HG03460 (cell line): ENCODE results near the gene RAB5B.
A peak's percentile ranks its signal among the peaks of the same experiment; 100 is the strongest.
"Not testable (repeated sequence)": the region's sequence is repeated elsewhere in the genome, so short reads cannot be mapped to it uniquely, and the experiment has no call there.

Experiments
- ATAC-seq: cut with Tn5 transposase; IDR thresholded peaks from one replicate; pipeline ENCODE4 v1.9.1; 2021; ENCODE audit not compliant: unreplicated experiment

The RAB5B gene

GRCh38 chr12:55982319-55982936, 8.6 kb downstream of the RAB5B start:
- ATAC-seq: peak; percentile 95

GRCh38 chr12:55983232-55983842, 9.5 kb downstream of the RAB5B start:
- no peak for ATAC-seq

GRCh38 chr12:55984861-55985260, 11.0 kb downstream of the RAB5B start:
- ATAC-seq: no peak

- no peak for ATAC-seq
Observed at GRCh38 chr12:55985341-55985740, 11.5 kb downstream of the RAB5B start.

- ATAC-seq: not testable (repeated sequence)
Observed at GRCh38 chr12:55985976-55986375, 12.1 kb downstream of the RAB5B start.

GRCh38 chr12:55991110-55991509, 17.2 kb downstream of the RAB5B start:
- no peak for ATAC-seq

- ATAC-seq: no peak
Observed at GRCh38 chr12:55993230-55993853, 19.5 kb downstream of the RAB5B start.

- ATAC-seq: no peak
Observed at GRCh38 chr12:55995366-55995765, 21.5 kb downstream of the RAB5B start.

- ATAC-seq: no peak
Observed at GRCh38 chr12:55996201-55996714, 22.4 kb downstream of the RAB5B start.

- ATAC-seq: peak; percentile 99
Observed at GRCh38 chr12:55996715-55997534, 23.0 kb downstream of the RAB5B start, which contains the start of gene SUOX. Gene SUOX (plus strand): TSS chr12:55997276. CDS start chr12:56002222, 4,946 bp downstream.

- no peak for ATAC-seq
Observed at GRCh38 chr12:55997535-55997859, 23.6 kb downstream of the RAB5B start.

- not testable (repeated sequence) for ATAC-seq
Observed at GRCh38 chr12:55999522-55999921, 25.6 kb downstream of the RAB5B start.

- ATAC-seq: not testable (repeated sequence)
Observed at GRCh38 chr12:55999999-56000540, 26.2 kb downstream of the RAB5B start.

GRCh38 chr12:56001487-56002100, 27.7 kb downstream of the RAB5B start:
- ATAC-seq: no peak

- not testable (repeated sequence) for ATAC-seq
Observed at GRCh38 chr12:56003376-56003775, 29.5 kb downstream of the RAB5B start.

GRCh38 chr12:56004211-56004610, 30.3 kb downstream of the RAB5B start:
- no peak for ATAC-seq

- peak; percentile 60 for ATAC-seq
Observed at GRCh38 chr12:56007564-56008559, 34.0 kb downstream of the RAB5B start.

GRCh38 chr12:56010111-56010570, 36.3 kb downstream of the RAB5B start:
- ATAC-seq: no peak

GRCh38 chr12:56011509-56012090, 37.7 kb downstream of the RAB5B start:
- ATAC-seq: no peak
